ACC112 (cell line): ENCODE measurements around the gene SLC17A6.

ENCODE experiments used
- H2AFZ ChIP-seq: fragments of 200-600 bp; sonication (generic); one replicate; pipeline ENCODE4 v1.6.0; 2017; ENCODE audit warnings: antibody characterized with exemption, low read length; ENCODE audit not compliant: unreplicated experiment
- H3K27ac ChIP-seq: fragments of 200-600 bp; sonication (generic); 2 replicates; pipeline ENCODE4 v1.5.1; 2014; ENCODE audit warnings: low read depth, mild to moderate bottlenecking, antibody characterized with exemption, low read length, moderate library complexity
- H3K27me3 ChIP-seq: fragments of 200-600 bp; sonication (generic); 2 replicates; pipeline ENCODE4 v1.6.1; 2014; ENCODE audit warnings: mild to moderate bottlenecking, antibody characterized with exemption, low read length, moderate library complexity, mixed read lengths; ENCODE audit not compliant: insufficient read depth
- H3K36me3 ChIP-seq: fragments of 200-600 bp; sonication (generic); 2 replicates; pipeline ENCODE4 v1.6.1; 2016; ENCODE audit warnings: mild to moderate bottlenecking, antibody characterized with exemption, low read length, moderate library complexity, mixed read lengths; ENCODE audit not compliant: insufficient read depth
- H3K4me1 ChIP-seq: fragments of 200-600 bp; sonication (generic); one replicate; pipeline ENCODE4 v1.6.1; 2016; ENCODE audit warnings: low read length, mixed read lengths; ENCODE audit not compliant: insufficient read depth, unreplicated experiment, control insufficient read depth
- H3K4me3 ChIP-seq: fragments of 200-600 bp; sonication (generic); 2 replicates; pipeline ENCODE4 v1.5.1; 2014; ENCODE audit warnings: mild to moderate bottlenecking, low read depth, low read length
- H3K79me2 ChIP-seq: fragments of 200-600 bp; sonication (generic); one replicate; pipeline ENCODE4 v1.6.0; 2016; ENCODE audit warnings: low read length; ENCODE audit not compliant: control insufficient read depth, unreplicated experiment, insufficient read depth

SLC17A6 gene

GRCh38 chr11:22342211-22343031 is 4.2 kb downstream of the SLC17A6 start:
- Histone ChIP-seq H3K4me3 (no peak overlapping the region), H3K4me1 (no peaks in the 10 kb centered on the region), H3K36me3 (no peaks in the 10 kb centered on the region), H2AFZ (no peak overlapping the region), H3K79me2 (no peaks in the 10 kb centered on the region), H3K27ac (no peak overlapping the region), H3K27me3 (peaks cover 87% of the 10 kb centered on the region)

- no peaks in the 10 kb centered on the region for H3K4me1 ChIP-seq
- no peaks in the 10 kb centered on the region for H3K79me2 ChIP-seq
- no peak overlapping the region for H3K4me3 ChIP-seq
- no peaks in the 10 kb centered on the region for H3K36me3 ChIP-seq
- H2AFZ ChIP-seq: no peak overlapping the region
- H3K27me3 ChIP-seq: peaks cover 87% of the 10 kb centered on the region
- no peak overlapping the region for H3K27ac ChIP-seq
These were observed 4.8 kb downstream of the SLC17A6 start for GRCh38 chr11:22343032-22343324.

- no peak overlapping the region for H3K27ac ChIP-seq
- H3K4me3 ChIP-seq: no peak overlapping the region
- H3K79me2 ChIP-seq: no peaks in the 10 kb centered on the region
- no peaks in the 10 kb centered on the region for H3K36me3 ChIP-seq
- no peak overlapping the region for H2AFZ ChIP-seq
- H3K27me3 ChIP-seq: peaks cover 82% of the 10 kb centered on the region
- no peaks in the 10 kb centered on the region for H3K4me1 ChIP-seq
These were observed 5.3 kb downstream of the SLC17A6 start for GRCh38 chr11:22343371-22344032.

- no peaks in the 10 kb centered on the region for H3K79me2 ChIP-seq
- H3K4me3 ChIP-seq: no peak overlapping the region
- H2AFZ ChIP-seq: no peak overlapping the region
- no peaks in the 10 kb centered on the region for H3K36me3 ChIP-seq
- H3K27me3 ChIP-seq: peaks cover 82% of the 10 kb centered on the region
- no peak overlapping the region for H3K27ac ChIP-seq
- no peaks in the 10 kb centered on the region for H3K4me1 ChIP-seq
These were observed 5.9 kb downstream of the SLC17A6 start for GRCh38 chr11:22344081-22344480.

GRCh38 chr11:22346282-22346681 is 8.1 kb downstream of the SLC17A6 start:
- Histone ChIP-seq H2AFZ (no peak overlapping the region), H3K4me1 (no peaks in the 10 kb centered on the region)

GRCh38 chr11:22347857-22348487 is 9.8 kb downstream of the SLC17A6 start:
- Histone ChIP-seq H2AFZ (no peak overlapping the region), H3K4me3 (no peak overlapping the region), H3K36me3 (no peaks in the 10 kb centered on the region), H3K27ac (no peak overlapping the region), H3K27me3 (peaks cover 63% of the 10 kb centered on the region), H3K79me2 (no peaks in the 10 kb centered on the region), H3K4me1 (no peaks in the 10 kb centered on the region)

More at GRCh38 chr11:22346282-22346681, 8.1 kb downstream of the SLC17A6 start:
- Histone ChIP-seq H3K27ac (no peak overlapping the region), H3K79me2 (no peaks in the 10 kb centered on the region), H3K4me3 (no peak overlapping the region), H3K36me3 (no peaks in the 10 kb centered on the region), H3K27me3 (peaks cover 73% of the 10 kb centered on the region)

GRCh38 chr11:22349491-22349890 is 11.3 kb downstream of the SLC17A6 start:
- Histone ChIP-seq H3K27ac (no peak overlapping the region), H3K79me2 (no peaks in the 10 kb centered on the region), H2AFZ (no peak overlapping the region), H3K4me3 (no peak overlapping the region), H3K4me1 (no peaks in the 10 kb centered on the region), H3K27me3 (peaks cover 48% of the 10 kb centered on the region), H3K36me3 (no peaks in the 10 kb centered on the region)

GRCh38 chr11:22359295-22359694 is 21.1 kb downstream of the SLC17A6 start:
- no peak overlapping the region for H3K4me3 ChIP-seq
- H3K4me1 ChIP-seq: no peaks in the 10 kb centered on the region
- no peaks in the 10 kb centered on the region for H3K79me2 ChIP-seq
- H3K36me3 ChIP-seq: no peaks in the 10 kb centered on the region
- H3K27ac ChIP-seq: no peak overlapping the region
- H2AFZ ChIP-seq: no peak overlapping the region
- H3K27me3 ChIP-seq: peaks cover 10% of the 10 kb centered on the region; the same call in 1 of the 2 replicates

- no peaks in the 10 kb centered on the region for H3K36me3 ChIP-seq
- H2AFZ ChIP-seq: no peak overlapping the region
- H3K4me1 ChIP-seq: no peaks in the 10 kb centered on the region
- H3K79me2 ChIP-seq: no peaks in the 10 kb centered on the region
- peaks cover 26% of the 10 kb centered on the region for H3K27me3 ChIP-seq
- no peak overlapping the region for H3K27ac ChIP-seq
- H3K4me3 ChIP-seq: no peak overlapping the region
These were observed 33.0 kb downstream of the SLC17A6 start for GRCh38 chr11:22371160-22371559.

GRCh38 chr11:22387126-22387525 is 48.9 kb downstream of the SLC17A6 start:
- Histone ChIP-seq H3K27me3 (peaks cover 3% of the 10 kb centered on the region; the same call in 1 of the 2 replicates), H3K27ac (no peak overlapping the region), H2AFZ (no peak overlapping the region), H3K4me1 (no peaks in the 10 kb centered on the region), H3K36me3 (no peaks in the 10 kb centered on the region), H3K4me3 (no peak overlapping the region), H3K79me2 (no peaks in the 10 kb centered on the region)
